HepG2 (cell line): Measurements from ENCODE around the gene ABCC3. TPM values are rescaled to one million over a fixed set of nuclear protein-coding genes. Genes with fewer than 3 reads are reported as not detected.

Source experiments
- DNMT3B ChIP-seq: conservative IDR thresholded peaks from 2 replicates; pipeline ENCODE4 v1.6.1; 2016; ENCODE audit warnings: missing biosample characterization, control low read depth
- FIP1L1 ChIP-seq: fragments of 200-400 bp; formaldehyde crosslinking; IDR thresholded peaks from 2 replicates; pipeline ENCODE4 v1.6.1; 2018; ENCODE audit warnings: low read depth, mild to moderate bottlenecking, low read length, moderate library complexity, borderline replicate concordance; ENCODE audit not compliant: insufficient read depth
- GTF3A ChIP-seq: sonication (generic); formaldehyde crosslinking; conservative IDR thresholded peaks from 2 replicates; pipeline ENCODE4 v1.4.0; 2020; ENCODE audit warnings: mild to moderate bottlenecking, missing genetic modification reagents
- HOXD1 ChIP-seq: sonication (generic); formaldehyde crosslinking; IDR thresholded peaks from 2 replicates; pipeline ENCODE4 v1.5.0; 2020; ENCODE audit warnings: missing genetic modification reagents
- KLF15 ChIP-seq: sonication (generic); formaldehyde crosslinking; IDR thresholded peaks from 2 replicates; pipeline ENCODE4 v1.8.1; 2023; ENCODE audit warnings: borderline replicate concordance, mild to moderate bottlenecking, inconsistent platforms, missing genetic modification reagents, mixed read lengths
- KLF16 ChIP-seq, 2 experiments: sonication (generic) in 1 of 2; formaldehyde crosslinking in 1 of 2; IDR thresholded peaks; 2 replicates each; pipeline versions ENCODE4 v1.6.1 to v1.8.0; 2016 to 2023; ENCODE audit warnings: missing genetic modification reagents in 2 of 2, missing compliant biosample characterization in 1 of 2
- POLR2AphosphoS2 ChIP-seq: IDR thresholded peaks from 2 replicates; pipeline ENCODE4 v1.6.1; 2011; ENCODE audit warnings: low read depth, low read length, improper control_type of control experiment
- SMYD3 ChIP-seq: sonication (generic); formaldehyde crosslinking; IDR thresholded peaks from 2 replicates; pipeline ENCODE4 v1.8.1; 2023; ENCODE audit warnings: mild to moderate bottlenecking, missing genetic modification reagents
- SNRNP70 ChIP-seq: fragments of 200-400 bp; formaldehyde crosslinking; IDR thresholded peaks from 2 replicates; pipeline ENCODE4 v1.6.1; 2017; ENCODE audit warnings: mild to moderate bottlenecking, low read depth, low read length, moderate library complexity
- TOPORS ChIP-seq: sonication (generic); formaldehyde crosslinking; IDR thresholded peaks from 2 replicates; pipeline ENCODE4 v1.8.0; 2023; ENCODE audit warnings: mild to moderate bottlenecking, missing genetic modification reagents
- ZBTB42 ChIP-seq: sonication (generic); formaldehyde crosslinking; IDR thresholded peaks from 2 replicates; pipeline ENCODE4 v1.5.0; 2020; ENCODE audit warnings: mild to moderate bottlenecking, missing genetic modification reagents
- ZNF567 ChIP-seq: sonication (generic); formaldehyde crosslinking; IDR thresholded peaks from 2 replicates; pipeline ENCODE4 v1.8.1; 2023; ENCODE audit warnings: mild to moderate bottlenecking, missing genetic modification reagents, borderline replicate concordance
- polyA plus RNA-seq, 8 experiments: library from polyadenylated mRNA; depleted of rRNA in 3 of 8; stranded (reverse) in 7 of 8; unstranded in 1 of 8; fragments of >200 nt; fragmentation: Illumina TruSeq in 4 of 8; extraction: Trizol in 4 of 8; gene quantifications; 2 replicates each; pipeline versions ENCODE4 v1.2.1 to v1.2.3, GENCODE V29; 2011 to 2016; ENCODE audit warnings: low read depth in 4 of 8, missing spikeins in 1 of 8, mixed read lengths in 1 of 8; ENCODE audit not compliant: insufficient read depth in 1 of 8
- total RNA-seq, 5 experiments: library from RNA; depleted of rRNA; stranded (reverse); fragments of >200 nt; fragmentation: Illumina TruSeq; extraction: Trizol; gene quantifications; 2 replicates each; pipeline ENCODE4 v1.2.3, GENCODE V29; 2016; ENCODE audit warnings: low read depth in 1 of 5
- TF ChIP-seq, protein P1 (sequence below): sonication (generic); formaldehyde crosslinking; IDR thresholded peaks from 2 replicates; pipeline ENCODE4 v1.4.0; 2020; ENCODE audit warnings: missing genetic modification reagents
- TF ChIP-seq, protein P2 (sequence below): sonication (generic); formaldehyde crosslinking; IDR thresholded peaks from 2 replicates; pipeline ENCODE4 v1.4.0; 2020; ENCODE audit warnings: missing genetic modification reagents, borderline replicate concordance
- TF ChIP-seq, protein P3 (sequence below): sonication (generic); formaldehyde crosslinking; IDR thresholded peaks from 2 replicates; pipeline ENCODE4 v1.4.0; 2020; ENCODE audit warnings: missing genetic modification reagents, mild to moderate bottlenecking, borderline replicate concordance
- TF ChIP-seq, protein P4 (sequence below): sonication (generic); formaldehyde crosslinking; IDR thresholded peaks from 2 replicates; pipeline ENCODE4 v1.4.0; 2020; ENCODE audit warnings: missing genetic modification reagents
- TF ChIP-seq, protein P5 (sequence below): sonication (generic); formaldehyde crosslinking; IDR thresholded peaks from 2 replicates; pipeline ENCODE4 v1.5.1; 2020; ENCODE audit warnings: mild to moderate bottlenecking, missing genetic modification reagents

The ABCC3 gene
- total and polyA plus RNA-seq, 2 of the 13 experiments (the other 11 are each of a cell fraction or from before 2014, with no cell fraction given), result 25.2 to 50.7 TPM

DNA sequence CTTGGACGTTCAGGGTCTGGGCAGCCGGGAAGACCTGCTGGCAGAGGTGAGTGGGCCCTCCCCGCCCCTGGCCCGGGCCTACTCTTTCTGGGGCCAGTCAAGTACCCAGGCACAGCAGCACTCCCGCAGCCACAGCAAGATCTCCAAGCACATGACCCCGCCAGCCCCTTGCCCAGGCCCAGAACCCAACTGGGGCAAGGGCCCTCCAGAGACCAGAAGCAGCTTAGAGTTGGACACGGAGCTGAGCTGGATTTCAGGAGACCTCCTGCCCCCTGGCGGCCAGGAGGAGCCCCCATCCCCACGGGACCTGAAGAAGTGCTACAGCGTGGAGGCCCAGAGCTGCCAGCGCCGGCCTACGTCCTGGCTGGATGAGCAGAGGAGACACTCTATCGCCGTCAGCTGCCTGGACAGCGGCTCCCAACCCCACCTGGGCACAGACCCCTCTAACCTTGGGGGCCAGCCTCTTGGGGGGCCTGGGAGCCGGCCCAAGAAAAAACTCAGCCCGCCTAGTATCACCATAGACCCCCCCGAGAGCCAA lies 8.6 kb upstream of the ABCC3 start (continued):
- TF ChIP-seq, protein P1, sequence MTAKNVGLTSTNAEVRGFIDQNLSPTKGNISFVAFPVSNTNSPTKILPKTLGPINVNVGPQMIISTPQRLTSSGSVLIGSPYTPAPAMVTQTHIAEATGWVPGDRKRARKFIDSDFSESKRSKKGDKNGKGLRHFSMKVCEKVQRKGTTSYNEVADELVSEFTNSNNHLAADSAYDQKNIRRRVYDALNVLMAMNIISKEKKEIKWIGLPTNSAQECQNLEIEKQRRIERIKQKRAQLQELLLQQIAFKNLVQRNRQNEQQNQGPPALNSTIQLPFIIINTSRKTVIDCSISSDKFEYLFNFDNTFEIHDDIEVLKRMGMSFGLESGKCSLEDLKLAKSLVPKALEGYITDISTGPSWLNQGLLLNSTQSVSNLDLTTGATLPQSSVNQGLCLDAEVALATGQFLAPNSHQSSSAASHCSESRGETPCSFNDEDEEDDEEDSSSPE (CRISPR knock-in tag), result no peak
- TF ChIP-seq, protein P2, sequence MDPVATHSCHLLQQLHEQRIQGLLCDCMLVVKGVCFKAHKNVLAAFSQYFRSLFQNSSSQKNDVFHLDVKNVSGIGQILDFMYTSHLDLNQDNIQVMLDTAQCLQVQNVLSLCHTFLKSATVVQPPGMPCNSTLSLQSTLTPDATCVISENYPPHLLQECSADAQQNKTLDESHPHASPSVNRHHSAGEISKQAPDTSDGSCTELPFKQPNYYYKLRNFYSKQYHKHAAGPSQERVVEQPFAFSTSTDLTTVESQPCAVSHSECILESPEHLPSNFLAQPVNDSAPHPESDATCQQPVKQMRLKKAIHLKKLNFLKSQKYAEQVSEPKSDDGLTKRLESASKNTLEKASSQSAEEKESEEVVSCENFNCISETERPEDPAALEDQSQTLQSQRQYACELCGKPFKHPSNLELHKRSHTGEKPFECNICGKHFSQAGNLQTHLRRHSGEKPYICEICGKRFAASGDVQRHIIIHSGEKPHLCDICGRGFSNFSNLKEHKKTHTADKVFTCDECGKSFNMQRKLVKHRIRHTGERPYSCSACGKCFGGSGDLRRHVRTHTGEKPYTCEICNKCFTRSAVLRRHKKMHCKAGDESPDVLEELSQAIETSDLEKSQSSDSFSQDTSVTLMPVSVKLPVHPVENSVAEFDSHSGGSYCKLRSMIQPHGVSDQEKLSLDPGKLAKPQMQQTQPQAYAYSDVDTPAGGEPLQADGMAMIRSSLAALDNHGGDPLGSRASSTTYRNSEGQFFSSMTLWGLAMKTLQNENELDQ, result no peak
- TF ChIP-seq, protein P3, sequence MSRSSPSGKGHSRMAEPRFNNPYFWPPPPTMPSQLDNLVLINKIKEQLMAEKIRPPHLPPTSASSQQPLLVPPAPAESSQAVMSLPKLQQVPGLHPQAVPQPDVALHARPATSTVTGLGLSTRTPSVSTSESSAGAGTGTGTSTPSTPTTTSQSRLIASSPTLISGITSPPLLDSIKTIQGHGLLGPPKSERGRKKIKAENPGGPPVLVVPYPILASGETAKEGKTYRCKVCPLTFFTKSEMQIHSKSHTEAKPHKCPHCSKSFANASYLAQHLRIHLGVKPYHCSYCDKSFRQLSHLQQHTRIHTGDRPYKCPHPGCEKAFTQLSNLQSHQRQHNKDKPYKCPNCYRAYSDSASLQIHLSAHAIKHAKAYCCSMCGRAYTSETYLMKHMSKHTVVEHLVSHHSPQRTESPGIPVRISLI (CRISPR knock-in tag), result no peak
- TF ChIP-seq GTF3A (CRISPR knock-in tag) (no peak; the same call in 1 of the 2 replicates), SMYD3 (no peak), TOPORS (no peak), SNRNP70 (no peak), DNMT3B (CRISPR knock-in tag) (no peak), ZNF567 (CRISPR knock-in tag) (peak; percentile 37; the same call in 1 of the 2 replicates), KLF16 (CRISPR knock-in tag; IDR thresholded peaks at IDR 0.05) (peak in 1 of 2 experiments; percentile 84; a peak in 2 of 4 replicates), KLF15 (CRISPR knock-in tag) (no peak), POLR2AphosphoS2 (no peak), FIP1L1 (no peak), HOXD1 (CRISPR knock-in tag) (peak; percentile 82; the same call in 1 of the 2 replicates), ZBTB42 (CRISPR knock-in tag) (peak; percentile 35; the same call in 1 of the 2 replicates)
- TF ChIP-seq, protein P4, sequence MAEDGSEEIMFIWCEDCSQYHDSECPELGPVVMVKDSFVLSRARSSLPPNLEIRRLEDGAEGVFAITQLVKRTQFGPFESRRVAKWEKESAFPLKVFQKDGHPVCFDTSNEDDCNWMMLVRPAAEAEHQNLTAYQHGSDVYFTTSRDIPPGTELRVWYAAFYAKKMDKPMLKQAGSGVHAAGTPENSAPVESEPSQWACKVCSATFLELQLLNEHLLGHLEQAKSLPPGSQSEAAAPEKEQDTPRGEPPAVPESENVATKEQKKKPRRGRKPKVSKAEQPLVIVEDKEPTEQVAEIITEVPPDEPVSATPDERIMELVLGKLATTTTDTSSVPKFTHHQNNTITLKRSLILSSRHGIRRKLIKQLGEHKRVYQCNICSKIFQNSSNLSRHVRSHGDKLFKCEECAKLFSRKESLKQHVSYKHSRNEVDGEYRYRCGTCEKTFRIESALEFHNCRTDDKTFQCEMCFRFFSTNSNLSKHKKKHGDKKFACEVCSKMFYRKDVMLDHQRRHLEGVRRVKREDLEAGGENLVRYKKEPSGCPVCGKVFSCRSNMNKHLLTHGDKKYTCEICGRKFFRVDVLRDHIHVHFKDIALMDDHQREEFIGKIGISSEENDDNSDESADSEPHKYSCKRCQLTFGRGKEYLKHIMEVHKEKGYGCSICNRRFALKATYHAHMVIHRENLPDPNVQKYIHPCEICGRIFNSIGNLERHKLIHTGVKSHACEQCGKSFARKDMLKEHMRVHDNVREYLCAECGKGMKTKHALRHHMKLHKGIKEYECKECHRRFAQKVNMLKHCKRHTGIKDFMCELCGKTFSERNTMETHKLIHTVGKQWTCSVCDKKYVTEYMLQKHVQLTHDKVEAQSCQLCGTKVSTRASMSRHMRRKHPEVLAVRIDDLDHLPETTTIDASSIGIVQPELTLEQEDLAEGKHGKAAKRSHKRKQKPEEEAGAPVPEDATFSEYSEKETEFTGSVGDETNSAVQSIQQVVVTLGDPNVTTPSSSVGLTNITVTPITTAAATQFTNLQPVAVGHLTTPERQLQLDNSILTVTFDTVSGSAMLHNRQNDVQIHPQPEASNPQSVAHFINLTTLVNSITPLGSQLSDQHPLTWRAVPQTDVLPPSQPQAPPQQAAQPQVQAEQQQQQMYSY (CRISPR knock-in tag), result no peak
- TF ChIP-seq, protein P5, sequence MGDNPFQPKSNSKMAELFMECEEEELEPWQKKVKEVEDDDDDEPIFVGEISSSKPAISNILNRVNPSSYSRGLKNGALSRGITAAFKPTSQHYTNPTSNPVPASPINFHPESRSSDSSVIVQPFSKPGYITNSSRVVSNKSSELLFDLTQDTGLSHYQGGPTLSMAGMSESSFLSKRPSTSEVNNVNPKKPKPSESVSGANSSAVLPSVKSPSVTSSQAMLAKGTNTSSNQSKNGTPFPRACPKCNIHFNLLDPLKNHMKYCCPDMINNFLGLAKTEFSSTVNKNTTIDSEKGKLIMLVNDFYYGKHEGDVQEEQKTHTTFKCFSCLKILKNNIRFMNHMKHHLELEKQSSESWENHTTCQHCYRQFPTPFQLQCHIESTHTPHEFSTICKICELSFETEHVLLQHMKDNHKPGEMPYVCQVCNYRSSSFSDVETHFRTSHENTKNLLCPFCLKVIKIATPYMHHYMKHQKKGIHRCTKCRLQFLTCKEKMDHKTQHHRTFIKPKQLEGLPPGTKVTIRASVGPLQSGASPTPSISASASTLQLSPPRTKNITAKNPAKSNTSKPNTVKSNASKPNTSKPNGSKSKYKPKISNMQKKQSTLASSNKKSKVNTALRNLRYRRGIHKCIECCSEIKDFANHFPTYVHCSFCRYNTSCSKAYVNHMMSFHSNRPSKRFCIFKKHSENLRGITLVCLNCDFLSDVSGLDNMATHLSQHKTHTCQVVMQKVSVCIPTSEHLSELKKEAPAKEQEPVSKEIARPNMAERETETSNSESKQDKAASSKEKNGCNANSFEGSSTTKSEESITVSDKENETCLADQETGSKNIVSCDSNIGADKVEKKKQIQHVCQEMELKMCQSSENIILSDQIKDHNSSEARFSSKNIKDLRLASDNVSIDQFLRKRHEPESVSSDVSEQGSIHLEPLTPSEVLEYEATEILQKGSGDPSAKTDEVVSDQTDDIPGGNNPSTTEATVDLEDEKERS (CRISPR knock-in tag), result peak; percentile 61; the same call in 1 of the 2 replicates
